GM19023 (cell line): ENCODE results near the gene TMEM185A.
"Not testable (repeated sequence)": the region's sequence is repeated elsewhere in the genome, so short reads cannot be mapped to it uniquely, and the experiment has no call there.

ENCODE experiments used
- ATAC-seq: cut with Tn5 transposase; IDR thresholded peaks from one replicate; pipeline ENCODE4 v1.9.1; 2021; ENCODE audit warnings: mild to moderate bottlenecking, moderate library complexity; ENCODE audit not compliant: unreplicated experiment

The TMEM185A gene

DNA sequence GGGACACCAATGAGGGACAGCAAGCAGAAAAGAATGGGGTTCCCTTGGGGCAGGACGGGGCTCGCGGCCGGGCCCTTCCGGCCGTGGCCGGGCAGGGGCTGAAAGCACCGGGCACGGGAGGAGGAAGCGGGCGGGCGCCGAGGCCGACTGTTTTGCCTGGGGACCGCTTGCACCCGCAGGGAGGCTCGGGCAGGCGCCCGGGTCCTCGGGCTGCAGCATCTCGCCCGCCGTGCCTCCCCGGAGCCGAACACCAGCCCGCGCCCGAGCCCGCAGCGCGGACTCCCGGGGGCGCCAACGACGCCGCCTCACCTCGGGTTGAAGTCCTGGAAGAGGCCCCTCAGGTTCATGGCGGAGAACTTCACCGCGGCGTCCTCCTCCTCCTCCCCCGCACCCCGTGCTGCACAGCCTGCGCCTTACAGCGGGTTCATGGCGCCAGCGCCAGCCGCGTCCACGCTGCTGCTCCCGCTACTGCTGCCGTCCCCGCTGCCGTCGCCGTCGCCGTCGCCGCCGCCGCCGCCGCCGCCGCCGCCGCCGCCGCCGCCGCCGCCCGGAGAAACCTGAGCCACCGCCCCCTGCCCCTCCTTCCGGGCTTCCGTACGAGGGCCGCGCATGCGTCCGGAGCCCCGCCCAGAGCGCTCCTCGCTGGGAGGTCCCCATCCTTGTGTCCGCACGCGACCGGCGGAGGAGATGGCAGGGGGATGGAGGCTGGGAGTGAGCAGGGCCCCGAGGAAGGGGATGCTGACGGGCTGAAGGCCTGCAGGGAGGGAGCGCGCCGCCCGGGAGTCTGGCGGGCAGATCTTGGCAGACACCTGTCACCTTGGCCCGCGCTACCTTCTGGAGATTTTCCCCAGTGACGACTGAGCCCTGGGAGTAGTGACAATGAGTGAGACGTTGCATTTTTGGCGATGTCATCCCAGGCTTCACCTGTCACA is at the start of gene TMEM185A:
TSS of gene TMEM185A (minus strand) at position 559 of the 932 bp plus-strand sequence. CDS start at position 347, 212 bp downstream.
- peak; percentile 92 for ATAC-seq

DNA sequence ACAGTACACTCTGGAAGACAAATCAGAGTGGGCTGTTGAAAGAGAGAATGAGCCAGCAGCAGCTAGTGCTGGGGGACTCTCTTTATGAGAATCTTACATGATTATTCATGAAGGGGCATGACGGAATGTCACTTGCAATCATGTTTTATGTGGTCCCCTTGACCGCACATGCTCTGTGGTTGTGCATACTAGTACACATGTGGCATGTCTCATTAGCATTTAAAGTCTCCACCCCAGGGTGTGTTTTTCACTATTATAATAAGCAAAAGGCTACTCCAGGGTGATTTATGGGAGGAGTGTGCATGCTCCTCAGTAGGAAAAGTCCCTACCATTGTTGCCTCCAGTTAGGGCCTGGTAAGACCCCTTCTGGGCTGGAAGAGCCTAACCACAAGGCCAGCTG is 49.6 kb upstream of the TMEM185A start:
- no peak for ATAC-seq

GRCh38 chrX:149679164-149679678 is 47.6 kb upstream of the TMEM185A start:
- ATAC-seq, result not testable (repeated sequence)

- not testable (repeated sequence) for ATAC-seq
Observed at GRCh38 chrX:149675554-149675953, 44.0 kb upstream of the TMEM185A start.

- ATAC-seq, result not testable (repeated sequence)
Observed at GRCh38 chrX:149675088-149675487, 43.5 kb upstream of the TMEM185A start.

- not testable (repeated sequence) for ATAC-seq
Observed at GRCh38 chrX:149660613-149661012, 29.0 kb upstream of the TMEM185A start.

GRCh38 chrX:149656260-149656884 is 24.8 kb upstream of the TMEM185A start:
- not testable (repeated sequence) for ATAC-seq

- no peak for ATAC-seq
Observed at GRCh38 chrX:149652232-149652981, 20.8 kb upstream of the TMEM185A start.

- no peak for ATAC-seq
Observed at GRCh38 chrX:149650162-149650561, 18.6 kb upstream of the TMEM185A start.

GRCh38 chrX:149648932-149649331 is 17.3 kb upstream of the TMEM185A start:
- no peak for ATAC-seq

DNA sequence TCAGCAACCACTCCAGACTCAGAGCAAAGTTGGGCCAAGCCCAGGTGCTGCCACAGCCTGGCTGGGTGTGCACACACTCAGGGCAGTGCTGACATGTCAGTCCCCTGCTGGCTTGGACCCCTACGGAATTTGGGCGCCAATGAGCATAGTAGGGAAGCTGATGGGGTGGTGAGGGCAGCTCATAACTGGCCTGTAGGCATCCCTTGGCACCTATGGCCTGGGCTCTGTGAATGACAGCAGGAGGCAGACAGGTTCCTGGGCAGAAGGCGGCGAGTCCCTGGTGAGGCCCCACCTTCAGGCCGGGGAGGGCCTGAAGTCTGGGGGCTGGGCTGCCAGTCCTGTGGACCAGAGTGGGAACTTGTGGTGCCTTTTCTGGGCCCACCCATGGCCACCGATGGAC is 15.9 kb upstream of the TMEM185A start:
- no peak for ATAC-seq

DNA sequence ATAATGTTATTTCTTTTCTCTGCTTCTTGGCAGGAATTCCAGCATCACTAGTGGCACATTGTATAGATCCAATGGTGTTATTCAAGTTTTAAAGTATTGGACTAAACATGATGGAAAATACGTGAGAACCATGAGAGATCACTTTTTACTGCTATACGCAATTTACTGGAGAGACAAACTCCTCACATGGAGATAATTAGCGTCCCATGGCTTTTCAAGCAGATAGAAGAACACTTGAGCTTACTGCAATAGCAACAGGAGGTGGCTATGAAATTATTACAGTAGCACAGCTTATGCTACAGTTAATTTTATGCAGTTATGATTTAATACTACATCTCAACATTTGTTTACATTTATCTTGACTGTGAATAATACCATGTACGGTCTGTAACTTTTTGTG is 11.9 kb upstream of the TMEM185A start:
- ATAC-seq, result no peak

DNA sequence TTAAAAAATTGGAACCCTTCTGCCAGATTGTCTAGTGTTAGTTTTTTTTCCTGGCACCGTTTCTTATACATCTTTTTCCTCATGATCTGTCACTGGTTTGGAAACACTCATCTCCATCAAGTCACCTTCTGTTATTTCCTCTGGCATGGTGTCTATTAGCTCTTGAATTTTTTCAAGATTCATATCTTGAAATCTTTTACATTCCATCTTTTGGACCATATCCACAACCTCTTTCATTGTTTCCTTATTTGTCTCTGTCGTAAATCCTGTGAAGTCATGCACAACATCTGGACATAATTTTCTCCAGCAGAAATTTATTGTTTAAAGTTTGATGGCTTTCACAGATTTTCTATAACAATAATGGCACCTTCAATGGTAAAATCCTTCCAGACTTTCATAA is 10.2 kb upstream of the TMEM185A start:
- ATAC-seq, result no peak

DNA sequence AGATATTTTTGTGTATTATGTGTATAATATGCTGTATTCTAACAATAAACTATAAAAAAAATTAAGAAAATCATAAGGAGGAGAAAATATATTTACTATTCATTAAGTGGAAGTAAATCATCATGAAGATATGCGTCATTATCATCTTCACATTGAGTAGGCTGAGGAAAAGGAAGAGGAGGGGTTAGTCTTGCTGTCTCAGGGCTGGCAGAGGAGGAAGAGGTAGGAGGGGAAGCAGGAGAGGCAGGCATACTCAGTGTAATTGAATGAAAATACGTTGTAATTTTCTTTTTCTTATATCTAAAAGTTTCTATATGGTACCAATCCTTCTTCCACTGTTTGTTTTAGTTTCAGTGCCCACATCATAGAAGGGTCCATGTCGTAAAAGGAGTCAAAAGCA is 9.8 kb upstream of the TMEM185A start:
- ATAC-seq, result no peak

DNA sequence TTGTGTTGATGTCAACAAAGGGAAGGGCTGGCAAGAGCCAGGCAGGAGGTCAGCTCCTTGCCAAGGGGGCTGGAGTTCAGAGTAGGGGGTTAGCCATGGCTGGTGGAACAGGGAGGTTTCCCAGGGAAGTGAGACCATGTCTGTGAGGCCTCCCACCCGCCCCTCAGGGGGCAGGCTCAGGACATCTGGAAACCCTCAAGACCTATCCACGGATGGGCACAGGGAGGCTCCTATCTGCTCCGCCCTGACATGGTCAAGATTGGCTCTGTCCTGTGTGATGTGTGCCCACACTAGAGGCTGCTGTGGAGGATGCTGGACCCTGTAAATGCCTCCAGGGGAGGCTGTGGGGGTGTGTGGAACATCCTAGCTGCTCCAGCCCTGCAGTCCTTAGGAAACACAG is 8.0 kb upstream of the TMEM185A start:
- ATAC-seq, result no peak

DNA sequence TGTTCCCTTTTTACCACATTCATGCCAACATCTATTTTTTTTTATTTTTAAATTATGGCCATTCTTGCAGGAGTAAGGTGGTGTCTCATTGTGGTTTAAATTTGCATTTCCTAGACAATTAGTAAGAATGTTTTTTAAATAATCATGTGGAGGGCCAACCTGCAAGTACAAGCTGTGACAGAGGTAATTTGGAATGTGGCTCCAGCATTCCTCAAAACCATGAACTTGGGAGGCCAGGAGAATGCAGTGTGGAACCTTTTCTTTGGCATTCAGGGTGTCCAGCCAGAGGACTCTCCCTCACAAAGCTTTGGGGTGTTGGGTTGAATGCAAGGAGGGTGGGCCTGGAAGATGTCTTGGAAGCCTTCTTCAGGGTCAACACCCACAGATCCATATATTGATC is 7.3 kb upstream of the TMEM185A start:
- ATAC-seq, result no peak

GRCh38 chrX:149633511-149633910 is 1.9 kb upstream of the TMEM185A start:
- ATAC-seq, result no peak

- ATAC-seq, result no peak
Observed at GRCh38 chrX:149630681-149631233, 835 bp downstream of the TMEM185A start.

- ATAC-seq, result no peak
Observed at GRCh38 chrX:149629730-149630387, 1.7 kb downstream of the TMEM185A start.

DNA sequence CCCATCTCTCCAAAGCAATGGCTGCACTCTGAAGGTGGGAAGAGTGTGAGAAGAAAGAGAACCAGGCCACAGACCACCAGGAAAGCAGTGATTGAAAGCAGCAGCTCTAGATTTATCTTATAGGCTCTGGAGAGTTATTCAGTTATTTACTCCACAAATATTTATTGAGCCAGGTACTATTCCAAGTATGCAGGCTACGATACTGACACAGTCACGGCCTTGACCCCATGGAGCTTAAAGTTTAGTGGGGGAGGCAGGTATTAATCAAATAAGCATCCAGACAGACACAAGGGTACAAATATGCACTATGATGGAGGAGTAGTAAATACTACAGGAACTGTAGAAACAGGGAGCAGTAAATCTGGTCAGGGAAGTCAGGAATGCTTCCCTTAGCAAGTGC is 2.8 kb downstream of the TMEM185A start:
- no peak for ATAC-seq
